Measurements from ENCODE around the gene ME3. TPM values are rescaled to one million over a fixed set of nuclear protein-coding genes. Genes with fewer than 3 reads are reported as not detected.

Gene ME3
- total RNA-seq, 1 experiment from 2014 or later: 1.8 TPM

DNA sequence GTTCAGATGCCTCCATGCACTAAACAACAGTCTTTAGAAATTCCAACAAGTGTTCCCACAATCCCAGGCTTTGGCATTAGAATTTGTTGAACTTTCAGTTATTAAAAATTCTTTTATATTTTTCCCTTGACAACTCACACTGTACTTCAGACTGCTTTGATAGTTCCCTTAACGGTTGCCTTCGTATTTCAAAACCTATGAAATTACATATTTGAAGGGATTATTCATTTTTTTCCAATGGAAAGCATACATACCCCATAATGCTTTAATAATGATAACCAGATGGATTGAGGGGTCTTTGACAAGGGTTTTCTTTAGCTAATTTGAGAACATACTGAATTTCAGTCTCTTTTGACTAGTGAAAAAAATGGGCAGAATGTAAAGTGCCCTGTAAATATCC is 76.5 kb downstream of the ME3 start:
- H3K9me3 Mint-ChIP-seq: peaks cover 37% of the 10 kb centered on the region
- H3K4me3 Mint-ChIP-seq: no peak overlapping the region
- H3K4me1 Mint-ChIP-seq: peaks cover 44% of the 10 kb centered on the region
- DNase-seq (ENCODE audit: low spot score) (no peak), ATAC-seq (no peak)
- ChIA-PET POLR2A (no interaction called here), CTCF (no interaction called here)
- peaks cover 3% of the 10 kb centered on the region; the same call in 1 of the 2 replicates for H3K27me3 Mint-ChIP-seq (ENCODE audit: low read depth)
- TF ChIP-seq, protein P1, sequence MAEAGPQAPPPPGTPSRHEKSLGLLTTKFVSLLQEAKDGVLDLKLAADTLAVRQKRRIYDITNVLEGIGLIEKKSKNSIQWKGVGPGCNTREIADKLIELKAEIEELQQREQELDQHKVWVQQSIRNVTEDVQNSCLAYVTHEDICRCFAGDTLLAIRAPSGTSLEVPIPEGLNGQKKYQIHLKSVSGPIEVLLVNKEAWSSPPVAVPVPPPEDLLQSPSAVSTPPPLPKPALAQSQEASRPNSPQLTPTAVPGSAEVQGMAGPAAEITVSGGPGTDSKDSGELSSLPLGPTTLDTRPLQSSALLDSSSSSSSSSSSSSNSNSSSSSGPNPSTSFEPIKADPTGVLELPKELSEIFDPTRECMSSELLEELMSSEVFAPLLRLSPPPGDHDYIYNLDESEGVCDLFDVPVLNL (CRISPR knock-in tag; IDR thresholded peaks at IDR 0.05; ENCODE audit: borderline replicate concordance, low read depth): no peak
- no peak for TF ChIP-seq HMGXB4 (CRISPR knock-in tag; IDR thresholded peaks at IDR 0.05)
- TF ChIP-seq, protein P2, sequence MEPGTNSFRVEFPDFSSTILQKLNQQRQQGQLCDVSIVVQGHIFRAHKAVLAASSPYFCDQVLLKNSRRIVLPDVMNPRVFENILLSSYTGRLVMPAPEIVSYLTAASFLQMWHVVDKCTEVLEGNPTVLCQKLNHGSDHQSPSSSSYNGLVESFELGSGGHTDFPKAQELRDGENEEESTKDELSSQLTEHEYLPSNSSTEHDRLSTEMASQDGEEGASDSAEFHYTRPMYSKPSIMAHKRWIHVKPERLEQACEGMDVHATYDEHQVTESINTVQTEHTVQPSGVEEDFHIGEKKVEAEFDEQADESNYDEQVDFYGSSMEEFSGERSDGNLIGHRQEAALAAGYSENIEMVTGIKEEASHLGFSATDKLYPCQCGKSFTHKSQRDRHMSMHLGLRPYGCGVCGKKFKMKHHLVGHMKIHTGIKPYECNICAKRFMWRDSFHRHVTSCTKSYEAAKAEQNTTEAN (CRISPR knock-in tag; IDR thresholded peaks at IDR 0.05): no peak
- TF ChIP-seq SOX15 (CRISPR knock-in tag; IDR thresholded peaks at IDR 0.05): no peak
- TF ChIP-seq ZNF671 (CRISPR knock-in tag; IDR thresholded peaks at IDR 0.05): no peak
- TF ChIP-seq NFE2L1 (CRISPR knock-in tag; IDR thresholded peaks at IDR 0.05): no peak
- TF ChIP-seq ELF4 (CRISPR knock-in tag; IDR thresholded peaks at IDR 0.05; ENCODE audit: low read depth): no peak
- TF ChIP-seq AR (CRISPR knock-in tag; IDR thresholded peaks at IDR 0.05): no peak
- TF ChIP-seq NR2C2 (CRISPR knock-in tag; IDR thresholded peaks at IDR 0.05): no peak
- no peak for TF ChIP-seq ESRRA (CRISPR knock-in tag; IDR thresholded peaks at IDR 0.05; ENCODE audit: borderline replicate concordance)
- TF ChIP-seq SP1 (CRISPR knock-in tag; conservative IDR thresholded peaks at IDR 0.05): no peak
- TF ChIP-seq NR3C1 (CRISPR knock-in tag; conservative IDR thresholded peaks at IDR 0.05; ENCODE audit: low read depth): no peak
- H3K36me3 Mint-ChIP-seq: peaks cover 31% of the 10 kb centered on the region
- no peak overlapping the region for H3K27ac Mint-ChIP-seq

DNA sequence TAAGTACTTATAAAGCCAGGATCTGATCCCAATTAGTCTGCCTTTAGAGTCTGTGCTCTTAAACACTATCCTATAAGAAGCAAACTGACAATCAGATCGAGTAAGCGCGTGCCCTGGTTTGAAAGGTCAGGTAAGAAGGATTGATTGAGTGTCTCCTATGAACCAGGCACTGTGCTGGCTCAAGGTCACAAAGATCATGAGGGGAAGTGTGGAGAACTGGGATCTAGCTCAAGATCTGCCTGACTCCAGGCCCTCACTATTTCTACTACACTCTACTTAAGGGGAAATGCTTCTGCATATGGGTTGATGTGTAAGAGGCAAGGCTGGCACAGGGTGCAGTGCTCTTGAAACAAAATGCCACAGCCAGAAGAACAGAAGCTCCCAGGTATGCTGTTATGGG is 77.0 kb downstream of the ME3 start:
- no peak overlapping the region for H3K27ac Mint-ChIP-seq
- H3K36me3 Mint-ChIP-seq: peaks cover 31% of the 10 kb centered on the region
- H3K4me3 Mint-ChIP-seq: no peak overlapping the region
- POLR2A ChIA-PET: interaction anchor here (0.6 kb wide), 1 partner anchor 24 kb away, joined by 3 read pairs; no protein-coding TSS in a partner anchor
- CTCF ChIA-PET: interaction anchor here (1.0 to 3.7 kb wide), 4 partner anchors 13 to 138 kb away, joined by 3 to 33 read pairs (median 7); no protein-coding TSS in a partner anchor
- ATAC-seq (no peak), DNase-seq (ENCODE audit: low spot score) (no peak)
- H3K27me3 Mint-ChIP-seq (ENCODE audit: low read depth): peaks cover 3% of the 10 kb centered on the region; the same call in 1 of the 2 replicates
- peaks cover 37% of the 10 kb centered on the region for H3K9me3 Mint-ChIP-seq
- TF ChIP-seq OVOL2 (CRISPR knock-in tag; IDR thresholded peaks at IDR 0.05; ENCODE audit: borderline replicate concordance) (no peak), ZNF416 (CRISPR knock-in tag; IDR thresholded peaks at IDR 0.05) (no peak), SMAD4 (CRISPR knock-in tag; IDR thresholded peaks at IDR 0.05) (no peak), ZNF423 (CRISPR knock-in tag; IDR thresholded peaks at IDR 0.05) (no peak)
- TF ChIP-seq, protein P3, sequence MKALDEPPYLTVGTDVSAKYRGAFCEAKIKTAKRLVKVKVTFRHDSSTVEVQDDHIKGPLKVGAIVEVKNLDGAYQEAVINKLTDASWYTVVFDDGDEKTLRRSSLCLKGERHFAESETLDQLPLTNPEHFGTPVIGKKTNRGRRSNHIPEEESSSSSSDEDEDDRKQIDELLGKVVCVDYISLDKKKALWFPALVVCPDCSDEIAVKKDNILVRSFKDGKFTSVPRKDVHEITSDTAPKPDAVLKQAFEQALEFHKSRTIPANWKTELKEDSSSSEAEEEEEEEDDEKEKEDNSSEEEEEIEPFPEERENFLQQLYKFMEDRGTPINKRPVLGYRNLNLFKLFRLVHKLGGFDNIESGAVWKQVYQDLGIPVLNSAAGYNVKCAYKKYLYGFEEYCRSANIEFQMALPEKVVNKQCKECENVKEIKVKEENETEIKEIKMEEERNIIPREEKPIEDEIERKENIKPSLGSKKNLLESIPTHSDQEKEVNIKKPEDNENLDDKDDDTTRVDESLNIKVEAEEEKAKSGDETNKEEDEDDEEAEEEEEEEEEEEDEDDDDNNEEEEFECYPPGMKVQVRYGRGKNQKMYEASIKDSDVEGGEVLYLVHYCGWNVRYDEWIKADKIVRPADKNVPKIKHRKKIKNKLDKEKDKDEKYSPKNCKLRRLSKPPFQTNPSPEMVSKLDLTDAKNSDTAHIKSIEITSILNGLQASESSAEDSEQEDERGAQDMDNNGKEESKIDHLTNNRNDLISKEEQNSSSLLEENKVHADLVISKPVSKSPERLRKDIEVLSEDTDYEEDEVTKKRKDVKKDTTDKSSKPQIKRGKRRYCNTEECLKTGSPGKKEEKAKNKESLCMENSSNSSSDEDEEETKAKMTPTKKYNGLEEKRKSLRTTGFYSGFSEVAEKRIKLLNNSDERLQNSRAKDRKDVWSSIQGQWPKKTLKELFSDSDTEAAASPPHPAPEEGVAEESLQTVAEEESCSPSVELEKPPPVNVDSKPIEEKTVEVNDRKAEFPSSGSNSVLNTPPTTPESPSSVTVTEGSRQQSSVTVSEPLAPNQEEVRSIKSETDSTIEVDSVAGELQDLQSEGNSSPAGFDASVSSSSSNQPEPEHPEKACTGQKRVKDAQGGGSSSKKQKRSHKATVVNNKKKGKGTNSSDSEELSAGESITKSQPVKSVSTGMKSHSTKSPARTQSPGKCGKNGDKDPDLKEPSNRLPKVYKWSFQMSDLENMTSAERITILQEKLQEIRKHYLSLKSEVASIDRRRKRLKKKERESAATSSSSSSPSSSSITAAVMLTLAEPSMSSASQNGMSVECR (CRISPR knock-in tag; IDR thresholded peaks at IDR 0.05; ENCODE audit: borderline replicate concordance): no peak
- H3K4me1 Mint-ChIP-seq: peaks cover 47% of the 10 kb centered on the region
